ENCODE measurements around the gene SDR9C7. TPM values are rescaled to one million over a fixed set of nuclear protein-coding genes. Genes with fewer than 3 reads are reported as not detected.
"Not testable (repeated sequence)": the region's sequence is repeated elsewhere in the genome, so short reads cannot be mapped to it uniquely, and the experiment has no call there.

SDR9C7 gene
- total RNA-seq, 1 experiment from 2014 or later: not detected

- POLR2A ChIA-PET (ENCODE audit: unreplicated experiment): no interaction called here
- no peaks in the 10 kb centered on the region for H4K20me1 ChIP-seq (ENCODE audit: low read length)
- H3K4me3 ChIP-seq (ENCODE audit: low read length): no peak overlapping the region
- no peaks in the 10 kb centered on the region for H3K79me2 ChIP-seq (ENCODE audit: low read length)
- TF ChIP-seq EZH2phosphoT487 (IDR thresholded peaks at IDR 0.05; ENCODE audit: borderline replicate concordance, low read length): no peak
- TF ChIP-seq EZH2 (IDR thresholded peaks at IDR 0.05; ENCODE audit: low read length, unreplicated experiment): no peak
- TF ChIP-seq CTCF (conservative IDR thresholded peaks at IDR 0.05; ENCODE audit: low read depth, low read length): no peak
- H2AFZ ChIP-seq (ENCODE audit: low read length): peak overlapping the region; percentile 47
- BruUV-seq (replicated peaks): no TSS peak
- peaks cover 11% of the 10 kb centered on the region for H3K4me1 ChIP-seq (ENCODE audit: insufficient read depth, low read length)
- no peaks in the 10 kb centered on the region for H3K9me3 ChIP-seq (ENCODE audit: low read length)
- DNase-seq (peak; percentile 79), ATAC-seq (peak; percentile 99)
- peak overlapping the region; percentile 70 for H3K4me2 ChIP-seq (ENCODE audit: low read length)
- H3K36me3 ChIP-seq (ENCODE audit: low read depth, low read length): no peaks in the 10 kb centered on the region
- intact Hi-C loops (cut with micrococcal nuclease): no loop called here
- H3K9me2 ChIP-seq (replicated peaks; ENCODE audit: low read length): no peaks in the 10 kb centered on the region; the same call in 1 of the 2 replicates
- CTCF ChIA-PET: interaction anchor here (0.6 kb wide), 1 partner anchor 113 kb away, joined by 3 read pairs; no protein-coding TSS in a partner anchor
- H3K27ac ChIP-seq (ENCODE audit: low read length): peak overlapping the region; percentile 84
- H3F3A ChIP-seq (ENCODE audit: low read length, unreplicated experiment): no peaks in the 10 kb centered on the region
- no peaks in the 10 kb centered on the region for H3K27me3 ChIP-seq (ENCODE audit: low read length)
- H3K9ac ChIP-seq (ENCODE audit: low read length): 0 out of 2 replicates have a peak overlapping the region, but pooled peaks have one; percentile 19
These were observed 7.2 kb upstream of the SDR9C7 start for GRCh38 chr12:56941299-56942017.

GRCh38 chr12:56940942-56941298 lies 6.7 kb upstream of the SDR9C7 start:
- intact Hi-C loops (cut with micrococcal nuclease); DNase-seq; H3K4me3 ChIP-seq (ENCODE audit: low read length); H3K9me2 ChIP-seq (replicated peaks; ENCODE audit: low read length); H3K27me3 ChIP-seq (ENCODE audit: low read length); H3K9ac ChIP-seq (ENCODE audit: low read length); H3K36me3 ChIP-seq (ENCODE audit: low read depth, low read length); H3K9me3 ChIP-seq (ENCODE audit: low read length); BruUV-seq (replicated peaks); H4K20me1 ChIP-seq (ENCODE audit: low read length); POLR2A ChIA-PET (ENCODE audit: unreplicated experiment); H3K27ac ChIP-seq (ENCODE audit: low read length); CTCF ChIA-PET; H2AFZ ChIP-seq (ENCODE audit: low read length); H3K79me2 ChIP-seq (ENCODE audit: low read length); H3K4me2 ChIP-seq (ENCODE audit: low read length); H3F3A ChIP-seq (ENCODE audit: low read length, unreplicated experiment): not testable (repeated sequence)
- peak; percentile 12 for ATAC-seq
- peaks cover 11% of the 10 kb centered on the region for H3K4me1 ChIP-seq (ENCODE audit: insufficient read depth, low read length)

- H3K27me3 ChIP-seq (ENCODE audit: low read length): no peaks in the 10 kb centered on the region
- H3K9me3 ChIP-seq (ENCODE audit: low read length): no peaks in the 10 kb centered on the region
- H3K36me3 ChIP-seq (ENCODE audit: low read depth, low read length): no peaks in the 10 kb centered on the region
- no peaks in the 10 kb centered on the region; the same call in 1 of the 2 replicates for H3K9me2 ChIP-seq (replicated peaks; ENCODE audit: low read length)
- H4K20me1 ChIP-seq (ENCODE audit: low read length): no peaks in the 10 kb centered on the region
- CTCF ChIA-PET: interaction anchor here (0.7 kb wide), 1 partner anchor 1095 kb away, joined by 3 read pairs; no protein-coding TSS in a partner anchor
- intact Hi-C loops (cut with micrococcal nuclease): no loop called here
- no peaks in the 10 kb centered on the region for H3K79me2 ChIP-seq (ENCODE audit: low read length)
- H3K4me2 ChIP-seq (ENCODE audit: low read length): no peak overlapping the region
- H3K9ac ChIP-seq (ENCODE audit: low read length): no peak overlapping the region
- ATAC-seq: no peak
- H3K4me1 ChIP-seq (ENCODE audit: insufficient read depth, low read length): peaks cover 6% of the 10 kb centered on the region; the same call in 1 of the 2 replicates
- POLR2A ChIA-PET (ENCODE audit: unreplicated experiment): no interaction called here
- H3F3A ChIP-seq (ENCODE audit: low read length, unreplicated experiment): no peaks in the 10 kb centered on the region
- no peak overlapping the region for H2AFZ ChIP-seq (ENCODE audit: low read length)
- H3K27ac ChIP-seq (ENCODE audit: low read length): no peak overlapping the region
- no TSS peak for BruUV-seq (replicated peaks)
- TF ChIP-seq CTCF (conservative IDR thresholded peaks at IDR 0.05; ENCODE audit: low read depth, low read length) (no peak), EZH2phosphoT487 (IDR thresholded peaks at IDR 0.05; ENCODE audit: borderline replicate concordance, low read length) (no peak), EZH2 (IDR thresholded peaks at IDR 0.05; ENCODE audit: low read length, unreplicated experiment) (no peak)
- H3K4me3 ChIP-seq (ENCODE audit: low read length): no peak overlapping the region
- no peak for DNase-seq
These were observed 1.5 kb upstream of the SDR9C7 start for GRCh38 chr12:56935752-56936151.
